Lung (tissue), 12 donors: ENCODE measurements around the gene CAPN5. TPM values are rescaled to one million over a fixed set of nuclear protein-coding genes. Genes with fewer than 3 reads are reported as not detected.
A peak's percentile ranks its signal among the peaks of the same experiment; 100 is the strongest.

Experiments
- ATAC-seq: fragments of 200-7000 bp; cut with Tn5 transposase; one replicate; pipeline ENCODE4 v1.9.1; 2020; ENCODE audit warnings: moderate number of reproducible peaks; ENCODE audit not compliant: insufficient read depth, low FRiP score
- DNase-seq, 3 donors: peaks; one replicate each; pipeline ENCODE4 v3.0.0-alpha.2; 2013 to 2017
- H3K27ac ChIP-seq, 2 donors: one replicate each; pipeline ENCODE4 v1.5.1; 2013; ENCODE audit warnings: mild to moderate bottlenecking in 2 of 2, moderate library complexity in 2 of 2, control low read depth in 1 of 2, inconsistent platforms in 1 of 2, low read depth in 1 of 2, low read length in 1 of 2
- H3K27me3 ChIP-seq, 3 donors: one replicate each; pipeline ENCODE4 v1.5.1; 2013; ENCODE audit warnings: low read length in 2 of 3; ENCODE audit not compliant: control insufficient read depth in 3 of 3, insufficient read depth in 3 of 3
- H3K36me3 ChIP-seq, 4 donors: one replicate each; pipeline ENCODE4 v1.5.1; 2013; ENCODE audit warnings: low read length in 4 of 4, mild to moderate bottlenecking in 1 of 4, moderate library complexity in 1 of 4; ENCODE audit not compliant: control insufficient read depth in 4 of 4, insufficient read depth in 4 of 4
- H3K4me1 ChIP-seq, 5 donors: one replicate each; pipeline ENCODE4 v1.5.1; 2013; ENCODE audit warnings: low read length in 5 of 5, mild to moderate bottlenecking in 2 of 5, moderate library complexity in 1 of 5; ENCODE audit not compliant: control insufficient read depth in 5 of 5, insufficient read depth in 5 of 5
- H3K4me3 ChIP-seq: one replicate; pipeline ENCODE4 v1.5.1; 2013; ENCODE audit warnings: mild to moderate bottlenecking, control low read depth, moderate library complexity
- H3K9ac ChIP-seq, 2 donors: one replicate each; pipeline ENCODE4 v1.5.1; 2013; ENCODE audit warnings: low read length in 2 of 2, control low read depth in 1 of 2; ENCODE audit not compliant: insufficient read depth in 1 of 2
- H3K9me3 ChIP-seq, 4 donors: one replicate each; pipeline ENCODE4 v1.5.1; 2013; ENCODE audit warnings: low read length in 3 of 4, mild to moderate bottlenecking in 1 of 4, moderate library complexity in 1 of 4; ENCODE audit not compliant: control insufficient read depth in 4 of 4, insufficient read depth in 3 of 4
- CTCF ChIP-seq: IDR thresholded peaks from 2 replicates; pipeline ENCODE4 v1.5.1; 2012; ENCODE audit warnings: mild to moderate bottlenecking; ENCODE audit errors: control extremely low read depth, extremely low read depth
- WGBS, 2 donors: extraction: QIAGEN DNeasy Blood & Tissue Kit; methylation state at CpG; one replicate each; pipeline ENCODE4 v1.1.7; 2013; 5-methylcytosine and 5-hydroxymethylcytosine counted together
- polyA plus RNA-seq, 2 donors: library from polyadenylated mRNA; stranded (reverse); fragments of 200-250 nt; gene quantifications; one replicate each; pipeline ENCODE4 v1.2.1, GENCODE V29; 2013
- total RNA-seq, 2 donors: library from RNA; depleted of rRNA in 1 of 2; stranded (reverse); fragments of >200 nt in 1 of 2; gene quantifications; one replicate each; pipeline ENCODE4 v1.2.1, GENCODE V29; 2014 to 2021
- donor health status: control.
- donor health status: control.
- donor health status: Bipolar disorder and iron deficiency.
- donor health status: healthy.
- donor health status: DM: yes; HTN: yes; CAD: no.

The CAPN5 gene
- total and polyA plus RNA-seq, 4 donors = 3.0 to 16.1 (median 9.4) TPM

GRCh38 chr11:77127235-77127911 lies 60.6 kb downstream of the CAPN5 start:
- Histone ChIP-seq H3K27ac (no peak overlapping the region), H3K4me3 (no peak overlapping the region), H3K9me3 (no peaks in the 10 kb centered on the region), H3K27me3 (no peaks in the 10 kb centered on the region), H3K36me3 (peaks cover 0 to 6% (median 0%) of the 10 kb centered on the region in 4 donors), H3K9ac (no peak overlapping the region), H3K4me1 (peaks cover 0 to 26% (median 3%) of the 10 kb centered on the region in 5 donors)
- DNase-seq (peak; percentile 69 to 77 (median 73)), ATAC-seq (peak; percentile 72)
- 4 to 7% methylated on average over 27 of the region's 27 CpGs for WGBS, 2 donors
- TF ChIP-seq CTCF = peak; percentile 88

- peak; percentile 86 to 88 (median 87) for DNase-seq
Observed at GRCh38 chr11:77127920-77128691, 61.3 kb downstream of the CAPN5 start, which contains the start of gene MYO7A. MYO7A (plus strand) TSS chr11:77128246; CDS start chr11:77130635, 2,389 bp downstream.

GRCh38 chr11:77129069-77129841 lies 62.5 kb downstream of the CAPN5 start:
- 90 to 92% methylated on average over 11 of the region's 11 CpGs for WGBS, 2 donors
- Histone ChIP-seq H3K4me1 (peaks cover 0 to 26% (median 3%) of the 10 kb centered on the region in 5 donors), H3K9ac (no peak overlapping the region), H3K27ac (no peak overlapping the region), H3K36me3 (no peaks in the 10 kb centered on the region), H3K4me3 (no peak overlapping the region), H3K27me3 (no peaks in the 10 kb centered on the region), H3K9me3 (no peaks in the 10 kb centered on the region)
- no peak for TF ChIP-seq CTCF
- ATAC-seq (no peak), DNase-seq (no peak)

More at GRCh38 chr11:77127920-77128691, 61.3 kb downstream of the CAPN5 start, which contains the start of gene MYO7A:
- 26 to 28% methylated on average over 19 to 20 of the region's 20 CpGs for WGBS, 2 donors
- no peak for TF ChIP-seq CTCF
- no peak for ATAC-seq
- no peaks in the 10 kb centered on the region for H3K9me3 ChIP-seq
- no peak within 1 kb of the TSS for H3K9ac ChIP-seq
- peaks cover 0 to 26% (median 3%) of the 10 kb centered on the region in 5 donors for H3K4me1 ChIP-seq
- H3K27me3 ChIP-seq = no peaks in the 10 kb centered on the region
- H3K27ac ChIP-seq = no peak within 1 kb of the TSS
- peaks cover 0 to 4% (median 0%) of the 10 kb centered on the region in 4 donors for H3K36me3 ChIP-seq
- H3K4me3 ChIP-seq = no peak within 1 kb of the TSS
